Measurements from ENCODE around the gene CASZ1. TPM values are rescaled to one million over a fixed set of nuclear protein-coding genes. Genes with fewer than 3 reads are reported as not detected.

CASZ1 gene
- total RNA-seq, 1 experiment from 2014 or later, result 8.5 TPM

- DNase-seq (ENCODE audit: low read depth), result no peak
Observed at GRCh38 chr1:10671622-10672342, 124.7 kb downstream of the CASZ1 start.

- DNase-seq (ENCODE audit: low read depth), result no peak
Observed at GRCh38 chr1:10671090-10671489, 125.4 kb downstream of the CASZ1 start.

GRCh38 chr1:10670190-10670589 is 126.3 kb downstream of the CASZ1 start:
- no peak for DNase-seq (ENCODE audit: low read depth)

GRCh38 chr1:10669570-10669969 is 126.9 kb downstream of the CASZ1 start:
- DNase-seq (ENCODE audit: low read depth), result no peak

DNA sequence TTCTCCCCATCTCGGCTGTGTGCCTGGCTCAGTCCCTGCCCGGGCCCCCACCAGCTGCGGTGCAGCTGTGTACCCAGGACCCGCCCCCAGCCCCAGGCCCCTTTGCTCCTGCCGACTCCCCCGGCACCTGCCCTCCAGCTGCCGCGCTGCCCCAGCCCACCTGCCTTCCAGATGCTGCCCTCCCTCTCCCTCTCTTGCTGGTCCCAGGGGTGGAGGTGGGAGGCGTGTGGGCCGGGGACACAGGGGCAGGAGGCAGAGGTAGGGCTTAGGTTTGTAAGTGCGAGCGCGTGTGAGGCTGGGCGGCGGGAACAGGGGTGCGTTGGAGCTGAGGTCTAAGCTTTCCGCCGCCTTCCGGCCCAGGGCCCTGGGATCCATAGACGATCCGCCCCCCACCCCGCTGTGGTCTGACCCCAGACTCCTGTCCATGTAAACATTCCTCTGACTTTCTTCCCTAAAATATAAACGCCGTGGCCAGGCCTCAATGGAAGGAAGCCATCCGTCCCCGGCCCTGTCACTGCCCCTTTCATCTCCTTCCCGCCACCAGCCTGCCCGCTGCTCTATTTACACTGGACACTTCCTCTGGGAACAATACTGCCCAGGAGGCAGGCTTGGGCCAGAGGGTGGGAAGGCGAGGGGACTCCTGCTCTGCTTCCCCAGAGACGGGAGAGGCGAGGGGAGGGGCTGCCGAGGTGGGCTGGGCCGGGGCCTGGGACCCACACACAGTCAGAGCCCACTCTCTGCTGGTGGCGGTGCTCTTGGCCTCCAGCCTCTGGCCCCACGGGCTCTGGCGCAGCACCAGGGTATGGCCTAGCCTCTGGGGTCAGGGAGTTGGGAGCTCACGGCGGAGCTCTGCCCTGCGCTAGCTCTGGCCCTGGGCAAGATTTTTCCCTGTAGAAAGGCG is 128.3 kb downstream of the CASZ1 start:
- no peak for DNase-seq (ENCODE audit: low read depth)

DNA sequence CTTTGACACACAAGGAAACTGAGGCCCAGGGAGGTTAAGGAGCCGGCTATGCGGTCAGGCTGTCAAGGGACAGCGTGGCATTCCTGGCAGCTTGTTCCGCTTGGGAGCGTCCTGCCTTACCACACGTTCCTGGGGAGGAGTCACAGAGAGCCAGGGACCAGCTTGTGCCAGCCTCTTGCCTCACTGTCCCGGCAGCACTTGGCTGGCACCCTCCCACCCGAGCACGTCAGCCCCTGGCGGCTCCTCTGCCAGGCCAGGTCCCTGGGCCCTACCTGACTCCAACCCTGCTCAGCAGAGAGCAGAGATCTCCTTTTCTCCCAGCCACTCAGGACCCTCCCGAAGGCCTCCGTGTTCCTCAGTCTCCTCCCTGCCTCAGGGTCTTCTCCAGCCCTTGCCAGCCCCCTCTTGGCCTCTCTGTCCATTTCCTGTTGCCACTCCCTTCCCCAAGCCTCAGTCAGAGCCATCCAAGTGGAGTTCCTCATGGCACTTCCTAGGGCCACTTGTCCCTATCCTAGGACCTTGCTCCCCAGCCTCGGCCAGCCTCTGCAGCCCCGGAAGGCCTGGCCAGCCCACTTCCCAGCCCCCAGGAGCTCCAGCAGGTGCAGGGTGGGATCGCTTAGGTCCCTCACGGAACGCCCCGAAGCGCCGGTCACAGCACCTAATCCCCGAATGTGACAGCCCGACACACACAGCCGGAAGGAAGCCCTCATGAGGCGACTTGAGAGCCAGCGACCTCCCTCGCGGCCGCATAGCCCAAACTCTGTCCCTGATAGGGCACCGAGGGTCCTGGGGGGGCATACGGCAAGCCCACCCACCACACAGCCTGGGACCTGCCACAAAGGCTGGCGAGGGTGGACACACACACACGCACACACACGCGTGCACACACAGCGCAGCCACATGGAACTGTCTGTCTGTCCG is 130.3 kb downstream of the CASZ1 start:
- no peak for DNase-seq (ENCODE audit: low read depth)

GRCh38 chr1:10665226-10665625 is 131.2 kb downstream of the CASZ1 start:
- no peak for DNase-seq (ENCODE audit: low read depth)

GRCh38 chr1:10664251-10664650 is 132.2 kb downstream of the CASZ1 start:
- no peak for DNase-seq (ENCODE audit: low read depth)

GRCh38 chr1:10663678-10664035 is 132.8 kb downstream of the CASZ1 start:
- no peak for DNase-seq (ENCODE audit: low read depth)

GRCh38 chr1:10662824-10663677 is 133.4 kb downstream of the CASZ1 start:
- DNase-seq (ENCODE audit: low read depth), result no peak

GRCh38 chr1:10662090-10662688 is 134.3 kb downstream of the CASZ1 start:
- DNase-seq (ENCODE audit: low read depth), result no peak

DNA sequence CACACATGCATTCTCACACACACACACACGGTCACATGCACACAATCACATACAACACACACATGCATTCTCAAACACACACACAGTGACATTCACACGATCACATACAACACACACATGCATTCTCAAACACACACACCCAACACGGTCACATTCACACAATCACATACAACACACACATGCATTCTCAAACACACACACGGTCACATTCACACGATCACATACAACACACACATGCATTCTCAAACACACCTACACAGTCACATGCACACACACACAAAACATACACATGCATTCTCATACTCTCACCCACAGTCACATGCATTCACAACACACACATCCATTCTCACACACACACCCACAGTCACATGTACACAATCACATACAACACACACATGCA is 135.0 kb downstream of the CASZ1 start:
- DNase-seq (ENCODE audit: low read depth), result no peak

DNA sequence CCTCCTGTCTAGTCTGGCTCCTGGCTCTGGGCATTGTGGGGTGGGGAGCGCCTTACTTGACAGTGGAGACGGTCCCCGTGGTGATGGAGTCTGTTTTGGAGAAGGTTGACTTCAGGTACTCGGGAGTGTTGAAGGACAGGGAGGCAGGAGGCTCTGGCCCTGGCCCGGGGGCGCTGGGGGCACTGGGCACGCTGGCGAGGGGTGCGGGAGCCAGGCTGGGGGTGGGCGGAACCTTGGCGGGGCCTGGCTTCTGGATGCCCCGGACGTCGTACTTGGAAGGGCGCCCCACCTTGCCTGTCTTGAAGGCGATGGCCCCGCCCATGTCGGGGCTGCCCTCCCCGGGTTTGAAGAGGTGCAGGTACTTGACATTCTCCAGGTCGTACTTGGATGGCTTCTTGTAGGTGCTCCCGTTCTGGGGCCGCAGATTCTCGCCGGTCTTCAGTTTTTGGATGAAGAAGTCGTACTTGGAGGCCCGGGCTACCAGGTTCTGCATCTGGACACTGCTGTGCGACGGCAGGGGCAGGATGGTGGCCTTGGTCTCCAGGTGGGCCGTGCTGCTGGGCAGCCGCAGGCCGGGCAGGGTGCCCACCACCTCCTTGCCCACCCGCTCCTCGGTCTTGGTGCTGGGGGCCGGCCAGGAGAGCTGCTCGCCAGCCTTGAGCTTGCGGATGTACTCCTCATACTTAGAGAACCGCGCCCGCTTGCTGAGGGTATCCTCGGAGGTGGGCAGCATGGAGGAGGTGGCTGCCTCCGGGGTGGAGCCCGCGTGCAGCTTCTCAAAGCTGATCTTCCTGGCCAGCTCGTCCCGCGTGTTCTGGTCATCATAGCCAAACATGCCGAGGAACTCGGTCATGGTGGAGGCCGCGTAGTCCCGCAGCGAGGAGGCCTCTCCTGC is 136.6 kb downstream of the CASZ1 start:
- no peak for DNase-seq (ENCODE audit: low read depth)

- DNase-seq (ENCODE audit: low read depth), result no peak
Observed at GRCh38 chr1:10659218-10659617, 137.2 kb downstream of the CASZ1 start.

DNA sequence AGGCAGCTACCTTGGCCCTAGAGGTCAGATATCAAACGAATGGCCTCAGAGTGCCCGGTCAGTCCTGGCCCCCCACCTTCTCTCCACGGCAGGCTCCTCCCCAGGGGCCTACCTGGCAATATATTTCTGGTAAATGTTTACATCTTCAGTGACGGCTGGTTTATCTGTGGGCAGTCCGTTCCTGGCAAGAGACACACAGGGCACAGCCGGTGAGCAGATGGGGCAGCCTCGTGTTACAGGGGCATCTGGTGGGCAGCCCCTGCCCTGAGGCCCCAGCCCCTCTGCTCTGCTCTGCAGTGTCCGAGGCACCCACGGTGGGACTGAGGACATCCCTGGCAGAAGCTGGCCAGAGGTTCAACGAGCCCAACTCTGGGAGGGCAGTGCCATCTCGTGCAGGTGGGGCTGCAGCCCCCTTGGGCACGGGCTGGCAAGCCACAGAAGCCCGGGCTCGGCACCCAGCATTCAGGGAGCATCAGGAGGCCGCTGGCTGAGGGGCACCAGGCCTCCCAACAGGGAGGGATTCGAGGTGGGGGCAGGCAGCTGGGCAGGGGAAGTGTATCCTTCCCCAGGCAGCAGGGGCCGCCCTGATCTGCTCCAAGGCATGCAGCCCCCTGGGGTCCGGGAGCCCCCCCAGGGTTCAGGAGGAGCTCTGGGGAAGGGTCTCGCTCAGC is 137.9 kb downstream of the CASZ1 start:
- no peak for DNase-seq (ENCODE audit: low read depth)

DNA sequence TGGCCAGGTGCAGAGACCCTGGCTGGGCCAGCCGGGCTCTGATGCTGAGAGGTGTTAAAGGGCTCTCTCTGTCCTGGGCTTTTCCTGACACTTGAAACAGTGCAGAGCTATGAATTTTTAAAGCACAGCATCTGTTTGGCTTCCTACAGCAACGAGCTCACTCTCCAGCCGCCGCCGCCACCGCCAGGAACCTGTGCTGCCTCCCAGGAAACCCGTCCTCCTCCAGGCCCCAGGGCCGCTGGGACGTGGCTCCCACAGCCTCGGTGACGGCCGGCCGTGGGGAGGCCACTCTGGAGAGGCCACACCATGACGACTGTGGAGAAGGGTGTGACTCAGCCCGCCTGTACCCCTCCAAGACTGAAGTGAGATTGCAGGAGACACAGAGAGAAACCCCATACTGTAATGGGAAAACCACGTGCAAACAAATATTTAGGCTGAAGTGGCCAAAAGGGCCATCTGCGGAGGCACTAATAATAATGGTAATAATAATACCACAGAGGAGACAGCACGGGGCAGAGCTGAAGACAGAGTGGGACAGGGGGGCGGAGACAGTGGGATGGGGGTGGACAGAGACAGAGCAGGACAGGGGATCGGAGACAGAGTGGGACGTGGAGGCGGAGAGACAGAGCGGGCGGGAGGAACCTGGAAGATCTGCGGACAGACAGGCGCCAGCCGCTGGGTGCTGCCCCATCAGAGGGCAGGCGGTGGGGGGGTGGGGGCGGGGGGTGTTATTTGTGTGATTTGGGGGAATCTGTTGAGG is 139.2 kb downstream of the CASZ1 start:
- DNase-seq (ENCODE audit: low read depth), result no peak

- no peak for DNase-seq (ENCODE audit: low read depth)
Observed at GRCh38 chr1:10656431-10656830, 140.0 kb downstream of the CASZ1 start.

DNA sequence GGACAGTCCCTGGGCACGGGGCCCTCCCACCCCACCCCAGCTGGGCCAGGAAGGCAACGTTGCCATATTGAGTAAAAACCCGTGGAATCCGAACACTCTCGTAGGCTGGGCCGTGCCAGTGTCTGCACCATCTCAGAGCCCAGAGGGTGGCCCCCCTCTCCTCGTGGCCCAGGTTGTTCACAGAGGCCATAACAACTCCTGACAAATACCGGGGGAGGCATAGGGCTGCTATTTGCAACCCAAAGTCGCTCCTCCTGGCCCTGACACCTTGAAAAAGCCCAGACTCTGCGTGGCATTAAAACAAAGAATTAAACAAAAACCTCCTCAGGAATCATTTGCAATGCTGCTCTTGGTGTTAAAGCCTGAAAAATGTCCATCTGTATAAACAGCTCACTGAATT is 141.4 kb downstream of the CASZ1 start:
- no peak for DNase-seq (ENCODE audit: low read depth)

Measured in Daoy (cell line).